Neutrophil (primary cell): ENCODE measurements around the gene TJP1.

Experiments
- H3K27ac ChIP-seq: fragments of 200-600 bp; sonication (generic); 2 replicates; pipeline ENCODE4 v1.5.1; 2016; ENCODE audit warnings: mild to moderate bottlenecking, moderate library complexity
- H3K27me3 ChIP-seq: fragments of 200-600 bp; sonication (generic); 2 replicates; pipeline ENCODE4 v1.6.0; 2016; ENCODE audit warnings: mild to moderate bottlenecking
- H3K36me3 ChIP-seq: fragments of 200-600 bp; sonication (generic); 2 replicates; pipeline ENCODE4 v1.5.1; 2017
- H3K4me1 ChIP-seq, 2 experiments: fragments of 200-600 bp in 1 of 2; sonication (generic) in 1 of 2; 1 replicate in 1 of 2; 2 replicates in 1 of 2; pipeline versions ENCODE4 v1.5.1 to v1.6.1; 2013 to 2016; ENCODE audit warnings: low read depth in 1 of 2, low read length in 1 of 2, mild to moderate bottlenecking in 1 of 2, moderate library complexity in 1 of 2; ENCODE audit not compliant: control insufficient read depth in 1 of 2, insufficient read depth in 1 of 2
- H3K4me3 ChIP-seq, 2 experiments: fragments of 200-600 bp in 1 of 2; sonication (generic) in 1 of 2; 1 replicate in 1 of 2; 2 replicates in 1 of 2; pipeline ENCODE4 v1.5.1; 2013 to 2016; ENCODE audit warnings: low read depth in 1 of 2, low read length in 1 of 2, mild to moderate bottlenecking in 1 of 2, moderate library complexity in 1 of 2
- H3K9me3 ChIP-seq: fragments of 200-600 bp; sonication (generic); 2 replicates; pipeline ENCODE4 v1.5.1; 2016
- TF ChIP-seq, protein P1 (sequence below): fragments of 200-600 bp; sonication (generic); IDR thresholded peaks from 2 replicates; pipeline ENCODE4 v1.5.1; 2016; ENCODE audit warnings: antibody characterized with exemption

TJP1 gene

DNA sequence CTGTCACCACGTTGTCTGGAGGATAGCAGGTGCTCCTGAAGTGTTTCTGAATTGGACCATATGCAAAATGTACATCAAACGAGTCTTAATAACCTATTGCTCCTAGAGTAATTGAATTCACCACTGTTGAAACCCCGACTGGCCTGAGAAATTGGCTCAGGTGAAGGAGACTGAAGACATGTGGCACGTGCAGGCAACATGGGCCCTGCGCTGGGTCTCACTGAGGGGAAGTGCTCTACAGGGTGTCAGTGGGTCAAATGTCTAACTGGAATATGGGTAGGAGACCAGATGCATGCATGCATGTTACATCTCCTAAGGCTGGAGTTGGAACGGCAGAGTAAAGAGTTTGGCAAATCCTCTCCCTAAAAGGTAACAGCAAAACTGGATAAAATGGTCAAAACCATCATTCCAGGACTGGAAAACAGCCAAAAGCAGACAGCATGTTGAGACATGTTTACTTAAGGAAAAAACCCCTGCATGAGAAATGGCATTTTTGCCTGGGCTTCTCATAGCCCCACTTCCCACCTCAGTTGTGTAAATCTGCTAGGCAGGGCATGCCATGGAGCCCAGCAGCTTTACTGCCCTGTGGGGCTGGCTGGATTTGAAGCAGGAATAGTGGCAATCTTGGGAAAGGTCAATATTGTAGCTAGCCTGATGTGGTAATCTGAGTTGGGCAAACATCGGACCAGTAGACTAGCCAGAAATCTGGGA, 131.3 kb downstream of the TJP1 start:
- no peaks in the 10 kb centered on the region for H3K27me3 ChIP-seq
- H3K36me3 ChIP-seq = no peaks in the 10 kb centered on the region
- no peaks in the 10 kb centered on the region for H3K4me1 ChIP-seq
- no peak overlapping the region for H3K27ac ChIP-seq
- TF ChIP-seq, protein P1, sequence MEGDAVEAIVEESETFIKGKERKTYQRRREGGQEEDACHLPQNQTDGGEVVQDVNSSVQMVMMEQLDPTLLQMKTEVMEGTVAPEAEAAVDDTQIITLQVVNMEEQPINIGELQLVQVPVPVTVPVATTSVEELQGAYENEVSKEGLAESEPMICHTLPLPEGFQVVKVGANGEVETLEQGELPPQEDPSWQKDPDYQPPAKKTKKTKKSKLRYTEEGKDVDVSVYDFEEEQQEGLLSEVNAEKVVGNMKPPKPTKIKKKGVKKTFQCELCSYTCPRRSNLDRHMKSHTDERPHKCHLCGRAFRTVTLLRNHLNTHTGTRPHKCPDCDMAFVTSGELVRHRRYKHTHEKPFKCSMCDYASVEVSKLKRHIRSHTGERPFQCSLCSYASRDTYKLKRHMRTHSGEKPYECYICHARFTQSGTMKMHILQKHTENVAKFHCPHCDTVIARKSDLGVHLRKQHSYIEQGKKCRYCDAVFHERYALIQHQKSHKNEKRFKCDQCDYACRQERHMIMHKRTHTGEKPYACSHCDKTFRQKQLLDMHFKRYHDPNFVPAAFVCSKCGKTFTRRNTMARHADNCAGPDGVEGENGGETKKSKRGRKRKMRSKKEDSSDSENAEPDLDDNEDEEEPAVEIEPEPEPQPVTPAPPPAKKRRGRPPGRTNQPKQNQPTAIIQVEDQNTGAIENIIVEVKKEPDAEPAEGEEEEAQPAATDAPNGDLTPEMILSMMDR = no peak
- no peaks in the 10 kb centered on the region for H3K9me3 ChIP-seq
- no peak overlapping the region for H3K4me3 ChIP-seq

DNA sequence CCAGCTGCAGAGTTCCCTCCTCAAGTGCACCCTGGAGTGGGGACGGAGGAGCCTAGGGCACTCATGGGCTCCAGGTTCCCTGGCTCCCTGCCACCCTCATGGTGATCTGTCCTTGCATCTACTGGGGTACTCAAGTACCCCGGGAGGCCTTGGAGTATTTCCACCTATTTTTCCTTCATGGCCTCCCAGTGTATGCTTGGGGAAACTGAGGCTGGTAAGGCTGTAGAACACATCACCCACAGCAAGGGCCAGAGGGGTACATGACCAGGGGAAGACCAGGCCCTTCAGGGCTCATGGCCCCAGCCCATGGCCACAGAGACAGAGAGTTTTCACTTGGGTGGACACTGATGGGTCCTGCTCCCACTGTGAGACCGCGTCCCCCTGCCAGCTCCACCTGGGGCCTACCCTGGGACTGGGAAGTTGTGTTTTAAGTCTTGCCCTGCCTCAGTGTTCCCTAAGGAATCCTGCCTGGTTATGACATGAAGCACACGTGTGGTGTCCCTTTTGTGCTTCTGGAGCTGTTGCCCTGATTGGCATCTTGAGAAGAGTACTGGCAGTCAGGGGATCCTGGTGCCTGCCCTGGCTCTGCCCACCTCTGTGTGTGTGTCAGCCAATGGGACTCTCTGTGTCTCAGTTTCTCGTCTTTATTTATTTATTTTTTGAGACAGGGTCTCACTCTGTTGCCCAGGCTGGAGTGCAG, 132.8 kb downstream of the TJP1 start:
- no peaks in the 10 kb centered on the region for H3K9me3 ChIP-seq
- no peaks in the 10 kb centered on the region for H3K36me3 ChIP-seq
- no peak overlapping the region for H3K4me3 ChIP-seq
- no peak overlapping the region for H3K27ac ChIP-seq
- no peaks in the 10 kb centered on the region for H3K4me1 ChIP-seq
- TF ChIP-seq, protein P1 = no peak
- no peaks in the 10 kb centered on the region for H3K27me3 ChIP-seq

DNA sequence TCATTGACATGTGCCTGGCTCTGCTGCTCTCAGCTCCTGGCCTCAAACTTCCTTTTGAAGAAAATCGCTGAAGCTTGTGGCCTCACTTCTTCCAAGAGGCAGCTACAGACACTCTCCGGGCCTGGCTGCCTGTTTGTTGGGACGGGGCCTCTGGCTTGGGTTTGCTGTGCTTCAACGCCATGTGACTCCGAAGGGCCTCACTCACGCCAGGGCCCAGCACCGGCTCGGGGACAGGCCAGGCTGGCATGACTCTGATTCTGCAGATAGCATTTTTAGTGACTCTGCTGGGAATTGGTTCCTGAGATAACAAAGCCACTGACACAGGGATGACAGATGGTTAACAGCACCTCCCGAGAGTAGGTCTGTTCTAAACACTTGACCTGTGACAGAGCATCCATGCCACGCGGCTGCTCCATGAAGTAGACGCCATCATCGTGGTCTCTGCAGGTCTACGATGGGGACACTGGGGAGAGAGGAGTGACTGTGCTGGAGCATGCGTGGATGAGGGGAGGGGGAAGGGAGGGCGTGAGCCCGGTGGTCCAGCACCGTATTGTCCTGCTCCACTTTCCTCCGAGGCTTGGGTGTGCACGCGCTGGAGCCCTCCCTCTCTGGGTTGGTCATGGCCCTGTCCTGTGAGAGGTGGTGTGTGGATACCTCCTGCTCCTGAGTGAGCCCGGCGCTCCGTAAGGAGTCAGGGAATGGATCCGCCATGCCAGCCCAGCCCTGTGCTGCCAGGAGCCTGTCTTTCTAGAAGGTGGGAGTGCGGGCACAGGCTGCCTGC, 133.6 kb downstream of the TJP1 start:
- Histone ChIP-seq H3K36me3 (no peaks in the 10 kb centered on the region), H3K9me3 (no peaks in the 10 kb centered on the region), H3K4me3 (no peak overlapping the region), H3K27me3 (no peaks in the 10 kb centered on the region), H3K4me1 (no peaks in the 10 kb centered on the region), H3K27ac (no peak overlapping the region)
- TF ChIP-seq, protein P1 = no peak

DNA sequence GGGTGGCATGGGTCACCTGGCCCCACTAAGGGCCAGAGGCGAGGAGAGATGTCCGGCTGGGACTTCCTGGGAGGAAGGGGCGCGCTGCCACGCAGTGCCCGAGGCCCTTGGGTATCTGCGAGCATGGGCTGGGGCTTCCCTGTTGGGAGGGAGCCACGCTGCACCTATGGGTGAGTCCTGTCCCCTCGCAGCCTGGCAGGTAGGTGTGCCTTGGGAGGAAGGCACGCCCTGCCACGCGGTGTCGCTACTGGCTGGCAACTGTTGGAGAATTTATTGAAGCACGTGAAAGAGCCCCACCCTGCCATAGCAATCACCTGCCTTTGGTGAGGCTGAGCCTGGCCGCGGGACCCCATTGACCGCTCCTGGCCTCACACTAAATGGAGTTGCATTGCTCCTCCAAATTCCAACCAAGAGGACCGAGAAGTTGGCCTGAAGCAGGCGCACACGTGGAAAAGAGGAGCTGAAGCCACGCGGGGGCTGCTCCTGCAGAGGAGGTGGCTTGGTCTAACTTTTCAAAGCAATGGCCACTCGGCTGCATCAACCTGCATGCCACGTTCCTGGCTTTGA, 134.2 kb downstream of the TJP1 start:
- Histone ChIP-seq H3K27me3 (no peaks in the 10 kb centered on the region), H3K4me1 (no peaks in the 10 kb centered on the region), H3K36me3 (no peaks in the 10 kb centered on the region), H3K4me3 (no peak overlapping the region), H3K27ac (no peak overlapping the region), H3K9me3 (no peaks in the 10 kb centered on the region)
- TF ChIP-seq, protein P1 = no peak

DNA sequence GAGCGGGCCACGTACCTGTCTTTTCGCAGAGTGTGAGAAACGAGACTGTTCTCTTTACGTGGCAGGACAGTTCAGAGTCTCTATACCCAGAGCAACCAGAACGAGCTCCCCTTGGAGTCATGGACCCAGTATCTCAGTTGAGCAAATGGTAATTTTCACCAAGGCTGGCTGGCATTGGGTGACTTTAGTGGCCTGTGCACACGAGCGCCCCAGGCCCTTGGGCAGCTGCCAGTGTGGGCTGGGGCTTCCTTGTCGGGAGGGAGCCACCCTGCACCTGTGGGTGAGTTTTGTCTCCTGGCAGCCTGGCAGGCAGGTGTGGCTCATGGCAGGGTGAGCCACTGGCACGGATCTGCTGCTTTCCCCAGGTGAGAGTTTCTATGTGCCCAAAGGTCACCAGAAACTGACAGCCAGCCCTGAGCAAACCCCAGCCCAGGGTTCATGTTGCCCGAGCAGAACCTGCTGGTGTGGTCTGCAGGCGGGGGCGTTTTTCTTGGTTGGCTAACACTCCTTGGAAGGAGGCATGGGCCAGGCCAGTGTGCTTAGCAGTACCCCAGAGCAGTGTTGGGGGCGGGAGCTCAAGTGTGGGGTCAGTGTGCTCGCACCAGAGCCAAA, 135.0 kb downstream of the TJP1 start:
- no peaks in the 10 kb centered on the region for H3K27me3 ChIP-seq
- no peak overlapping the region for H3K4me3 ChIP-seq
- TF ChIP-seq, protein P1 = no peak
- no peak overlapping the region for H3K27ac ChIP-seq
- no peaks in the 10 kb centered on the region for H3K9me3 ChIP-seq
- H3K4me1 ChIP-seq = no peaks in the 10 kb centered on the region
- no peaks in the 10 kb centered on the region for H3K36me3 ChIP-seq
